K562 (cell line): Measurements from ENCODE around the gene CPM. TPM values are rescaled to one million over a fixed set of nuclear protein-coding genes. Genes with fewer than 3 reads are reported as not detected.

Experiments
- CHCHD3 ChIP-seq: fragments of 250-450 bp; sonication (Bioruptor Pico); IDR thresholded peaks from 2 replicates; pipeline ENCODE4 v2.1.2; 2022; ENCODE audit warnings: mild to moderate bottlenecking
- NCOA2 ChIP-seq, 2 experiments: fragments of 450-650 bp; IDR thresholded peaks; 2 replicates each; pipeline ENCODE4 v1.6.1; 2018; ENCODE audit warnings: mild to moderate bottlenecking in 2 of 2, moderate library complexity in 1 of 2; ENCODE audit not compliant: partially characterized antibody in 2 of 2
- PHB2 ChIP-seq: fragments of 450-650 bp; IDR thresholded peaks from 2 replicates; pipeline ENCODE4 v1.6.1; 2017; ENCODE audit warnings: low read depth
- RBM39 ChIP-seq: fragments of 200-400 bp; formaldehyde crosslinking; optimal IDR thresholded peaks from 2 replicates; pipeline ENCODE3; 2018; ENCODE audit warnings: low read depth, low read length
- SNIP1 ChIP-seq: fragments of 450-650 bp; IDR thresholded peaks from 2 replicates; pipeline ENCODE4 v1.7.1; 2017; ENCODE audit warnings: low read depth, mild to moderate bottlenecking
- polyA plus RNA-seq, 8 experiments: library from polyadenylated mRNA; depleted of rRNA in 4 of 8; stranded (reverse) in 5 of 8; unstranded in 3 of 8; fragments of >200 nt; fragmentation: Nextera tagmentation in 2 of 8; fragmentation: Illumina TruSeq in 1 of 8; extraction: Ambion mirVana in 2 of 8; extraction: Trizol in 1 of 8; gene quantifications; 2 replicates each; pipeline versions ENCODE4 v1.2.1 to v1.2.3, GENCODE V29; 2011 to 2014; ENCODE audit warnings: inconsistent platforms in 1 of 8, missing spikeins in 1 of 8
- total RNA-seq, 7 experiments: library from RNA; depleted of rRNA in 6 of 7; stranded (reverse); fragments of >200 nt in 6 of 7; fragmentation: Illumina TruSeq in 2 of 7; extraction: Trizol in 2 of 7; gene quantifications; 2 replicates each; pipeline versions ENCODE4 v1.2.1 to v1.2.3, GENCODE V29; 2011 to 2021; ENCODE audit warnings: low replicate concordance in 1 of 7
- TF ChIP-seq, protein P1 (sequence below): fragments of 450-650 bp; IDR thresholded peaks from 2 replicates; pipeline ENCODE4 v1.6.1; 2016; ENCODE audit warnings: low read depth
- TF ChIP-seq, protein P2 (sequence below): fragments of 450-650 bp; IDR thresholded peaks from 2 replicates; pipeline ENCODE4 v1.6.1; 2016; ENCODE audit warnings: antibody characterized with exemption
- TF ChIP-seq, protein P3 (sequence below): fragments of 450-650 bp; conservative IDR thresholded peaks from 2 replicates; pipeline ENCODE4 v1.6.1; 2016; ENCODE audit warnings: missing genetic modification characterization, low read depth, mild to moderate bottlenecking, missing compliant biosample characterization, moderate library complexity
- TF ChIP-seq, protein P4 (sequence below): fragments of 250-450 bp; sonication (Bioruptor Pico); IDR thresholded peaks from 2 replicates; pipeline ENCODE4 v1.8.0; 2021; ENCODE audit warnings: mild to moderate bottlenecking, moderate library complexity
- TF ChIP-seq, protein P5 (sequence below): fragments of 250-450 bp; sonication (Bioruptor Pico); IDR thresholded peaks from 2 replicates; pipeline ENCODE4 v1.8.0; 2022; ENCODE audit warnings: moderate library complexity, mild to moderate bottlenecking, inconsistent platforms

CPM gene
- total and polyA plus RNA-seq, 9 of the 15 experiments (the other 6 are each of a cell fraction or from before 2014, with no cell fraction given): 0.31 TPM; not detected in 8

DNA sequence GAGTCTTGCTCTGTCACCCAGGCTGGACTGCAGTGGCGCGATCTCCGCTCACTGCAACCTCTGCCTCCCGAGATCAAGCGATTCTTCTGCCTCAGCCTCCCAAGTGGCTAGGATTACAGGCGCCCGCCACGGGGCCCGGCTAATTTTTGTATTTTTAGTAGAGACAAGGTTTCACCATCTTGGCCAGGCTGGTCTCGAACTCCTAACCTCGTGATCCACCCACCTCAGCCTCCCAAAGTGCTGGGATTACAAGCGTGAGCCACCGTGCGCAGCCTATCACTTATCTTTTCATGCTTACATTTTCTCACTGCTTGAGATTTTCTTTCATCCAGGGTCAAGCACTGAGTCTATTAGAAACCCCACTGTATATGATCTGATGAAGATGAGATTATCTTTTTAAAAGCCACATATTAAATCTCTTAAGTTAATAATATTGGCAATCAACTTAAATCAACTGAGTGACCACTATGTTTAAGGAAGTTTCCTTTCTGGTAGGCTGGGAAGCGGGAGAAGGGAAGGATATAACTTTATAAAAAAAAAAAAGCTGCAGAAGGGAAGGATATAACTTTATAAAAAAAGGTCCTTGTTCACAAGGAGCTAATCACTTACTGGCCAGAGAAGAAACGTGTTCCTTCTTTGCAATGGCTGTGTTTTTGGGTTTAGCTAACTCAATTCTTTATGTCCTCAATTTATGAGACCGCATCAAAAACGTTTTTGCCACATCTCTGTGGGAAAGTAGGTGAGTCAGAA lies 126.3 kb downstream of the CPM start (continued):
- TF ChIP-seq, protein P1, sequence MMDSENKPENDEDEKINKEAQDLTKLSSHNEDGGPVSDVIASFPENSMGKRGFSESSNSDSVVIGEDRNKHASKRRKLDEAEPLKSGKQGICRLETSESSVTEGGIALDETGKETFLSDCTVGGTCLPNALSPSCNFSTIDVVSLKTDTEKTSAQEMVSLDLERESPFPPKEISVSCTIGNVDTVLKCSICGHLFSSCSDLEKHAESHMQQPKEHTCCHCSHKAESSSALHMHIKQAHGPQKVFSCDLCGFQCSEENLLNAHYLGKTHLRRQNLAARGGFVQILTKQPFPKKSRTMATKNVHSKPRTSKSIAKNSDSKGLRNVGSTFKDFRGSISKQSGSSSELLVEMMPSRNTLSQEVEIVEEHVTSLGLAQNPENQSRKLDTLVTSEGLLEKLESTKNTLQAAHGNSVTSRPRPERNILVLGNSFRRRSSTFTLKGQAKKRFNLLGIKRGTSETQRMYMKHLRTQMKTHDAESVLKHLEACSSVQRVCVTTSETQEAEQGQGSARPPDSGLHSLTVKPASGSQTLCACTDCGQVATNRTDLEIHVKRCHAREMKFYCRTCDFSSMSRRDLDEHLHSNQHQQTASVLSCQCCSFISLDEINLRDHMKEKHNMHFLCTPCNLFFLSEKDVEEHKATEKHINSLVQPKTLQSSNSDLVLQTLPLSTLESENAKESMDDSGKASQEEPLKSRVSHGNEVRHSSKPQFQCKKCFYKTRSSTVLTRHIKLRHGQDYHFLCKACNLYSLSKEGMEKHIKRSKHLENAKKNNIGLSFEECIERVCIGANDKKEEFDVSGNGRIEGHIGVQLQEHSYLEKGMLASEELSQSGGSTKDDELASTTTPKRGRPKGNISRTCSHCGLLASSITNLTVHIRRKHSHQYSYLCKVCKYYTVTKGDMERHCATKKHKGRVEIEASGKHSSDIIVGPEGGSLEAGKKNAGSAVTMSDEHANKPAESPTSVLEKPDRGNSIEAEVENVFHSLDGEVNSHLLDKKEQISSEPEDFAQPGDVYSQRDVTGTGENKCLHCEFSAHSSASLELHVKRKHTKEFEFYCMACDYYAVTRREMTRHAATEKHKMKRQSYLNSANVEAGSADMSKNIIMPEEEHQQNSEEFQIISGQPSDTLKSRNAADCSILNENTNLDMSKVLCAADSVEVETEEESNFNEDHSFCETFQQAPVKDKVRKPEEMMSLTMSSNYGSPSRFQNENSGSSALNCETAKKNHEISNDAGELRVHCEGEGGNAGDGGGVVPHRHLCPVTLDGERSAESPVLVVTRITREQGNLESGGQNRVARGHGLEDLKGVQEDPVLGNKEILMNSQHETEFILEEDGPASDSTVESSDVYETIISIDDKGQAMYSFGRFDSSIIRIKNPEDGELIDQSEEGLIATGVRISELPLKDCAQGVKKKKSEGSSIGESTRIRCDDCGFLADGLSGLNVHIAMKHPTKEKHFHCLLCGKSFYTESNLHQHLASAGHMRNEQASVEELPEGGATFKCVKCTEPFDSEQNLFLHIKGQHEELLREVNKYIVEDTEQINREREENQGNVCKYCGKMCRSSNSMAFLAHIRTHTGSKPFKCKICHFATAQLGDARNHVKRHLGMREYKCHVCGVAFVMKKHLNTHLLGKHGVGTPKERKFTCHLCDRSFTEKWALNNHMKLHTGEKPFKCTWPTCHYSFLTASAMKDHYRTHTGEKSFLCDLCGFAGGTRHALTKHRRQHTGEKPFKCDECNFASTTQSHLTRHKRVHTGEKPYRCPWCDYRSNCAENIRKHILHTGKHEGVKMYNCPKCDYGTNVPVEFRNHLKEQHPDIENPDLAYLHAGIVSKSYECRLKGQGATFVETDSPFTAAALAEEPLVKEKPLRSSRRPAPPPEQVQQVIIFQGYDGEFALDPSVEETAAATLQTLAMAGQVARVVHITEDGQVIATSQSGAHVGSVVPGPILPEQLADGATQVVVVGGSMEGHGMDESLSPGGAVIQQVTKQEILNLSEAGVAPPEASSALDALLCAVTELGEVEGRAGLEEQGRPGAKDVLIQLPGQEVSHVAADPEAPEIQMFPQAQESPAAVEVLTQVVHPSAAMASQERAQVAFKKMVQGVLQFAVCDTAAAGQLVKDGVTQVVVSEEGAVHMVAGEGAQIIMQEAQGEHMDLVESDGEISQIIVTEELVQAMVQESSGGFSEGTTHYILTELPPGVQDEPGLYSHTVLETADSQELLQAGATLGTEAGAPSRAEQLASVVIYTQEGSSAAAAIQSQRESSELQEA: no peak
- no peak for TF ChIP-seq CHCHD3 (CRISPR knock-in tag)
- TF ChIP-seq, protein P2, sequence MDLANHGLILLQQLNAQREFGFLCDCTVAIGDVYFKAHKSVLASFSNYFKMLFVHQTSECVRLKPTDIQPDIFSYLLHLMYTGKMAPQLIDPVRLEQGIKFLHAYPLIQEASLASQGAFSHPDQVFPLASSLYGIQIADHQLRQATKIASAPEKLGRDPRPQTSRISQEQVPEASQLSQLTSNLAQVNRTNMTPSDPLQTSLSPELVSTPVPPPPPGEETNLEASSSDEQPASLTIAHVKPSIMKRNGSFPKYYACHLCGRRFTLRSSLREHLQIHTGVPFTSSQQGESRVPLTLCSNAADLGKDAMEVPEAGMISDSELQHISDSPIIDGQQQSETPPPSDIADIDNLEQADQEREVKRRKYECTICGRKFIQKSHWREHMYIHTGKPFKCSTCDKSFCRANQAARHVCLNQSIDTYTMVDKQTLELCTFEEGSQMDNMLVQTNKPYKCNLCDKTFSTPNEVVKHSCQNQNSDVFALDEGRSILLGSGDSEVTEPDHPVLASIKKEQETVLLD: no peak
- no peak for TF ChIP-seq RBM39
- TF ChIP-seq, protein P3, sequence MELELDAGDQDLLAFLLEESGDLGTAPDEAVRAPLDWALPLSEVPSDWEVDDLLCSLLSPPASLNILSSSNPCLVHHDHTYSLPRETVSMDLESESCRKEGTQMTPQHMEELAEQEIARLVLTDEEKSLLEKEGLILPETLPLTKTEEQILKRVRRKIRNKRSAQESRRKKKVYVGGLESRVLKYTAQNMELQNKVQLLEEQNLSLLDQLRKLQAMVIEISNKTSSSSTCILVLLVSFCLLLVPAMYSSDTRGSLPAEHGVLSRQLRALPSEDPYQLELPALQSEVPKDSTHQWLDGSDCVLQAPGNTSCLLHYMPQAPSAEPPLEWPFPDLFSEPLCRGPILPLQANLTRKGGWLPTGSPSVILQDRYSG (tag): no peak
- TF ChIP-seq SNIP1: 0 out of 2 replicates have a peak, but pooled peaks have one; percentile 12
- TF ChIP-seq NCOA2 (IDR thresholded peaks at IDR 0.05; ENCODE audit: partially characterized antibody in 2 of 2): no peak
- no peak for TF ChIP-seq PHB2
- TF ChIP-seq, protein P4, sequence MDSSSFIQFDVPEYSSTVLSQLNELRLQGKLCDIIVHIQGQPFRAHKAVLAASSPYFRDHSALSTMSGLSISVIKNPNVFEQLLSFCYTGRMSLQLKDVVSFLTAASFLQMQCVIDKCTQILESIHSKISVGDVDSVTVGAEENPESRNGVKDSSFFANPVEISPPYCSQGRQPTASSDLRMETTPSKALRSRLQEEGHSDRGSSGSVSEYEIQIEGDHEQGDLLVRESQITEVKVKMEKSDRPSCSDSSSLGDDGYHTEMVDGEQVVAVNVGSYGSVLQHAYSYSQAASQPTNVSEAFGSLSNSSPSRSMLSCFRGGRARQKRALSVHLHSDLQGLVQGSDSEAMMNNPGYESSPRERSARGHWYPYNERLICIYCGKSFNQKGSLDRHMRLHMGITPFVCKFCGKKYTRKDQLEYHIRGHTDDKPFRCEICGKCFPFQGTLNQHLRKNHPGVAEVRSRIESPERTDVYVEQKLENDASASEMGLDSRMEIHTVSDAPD (CRISPR knock-in tag): no peak
- TF ChIP-seq, protein P5, sequence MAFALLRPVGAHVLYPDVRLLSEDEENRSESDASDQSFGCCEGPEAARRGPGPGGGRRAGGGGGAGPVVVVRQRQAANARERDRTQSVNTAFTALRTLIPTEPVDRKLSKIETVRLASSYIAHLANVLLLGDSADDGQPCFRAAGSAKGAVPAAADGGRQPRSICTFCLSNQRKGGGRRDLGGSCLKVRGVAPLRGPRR (CRISPR knock-in tag): no peak
